ENCODE measurements around the gene SMC3.

The SMC3 gene

DNA sequence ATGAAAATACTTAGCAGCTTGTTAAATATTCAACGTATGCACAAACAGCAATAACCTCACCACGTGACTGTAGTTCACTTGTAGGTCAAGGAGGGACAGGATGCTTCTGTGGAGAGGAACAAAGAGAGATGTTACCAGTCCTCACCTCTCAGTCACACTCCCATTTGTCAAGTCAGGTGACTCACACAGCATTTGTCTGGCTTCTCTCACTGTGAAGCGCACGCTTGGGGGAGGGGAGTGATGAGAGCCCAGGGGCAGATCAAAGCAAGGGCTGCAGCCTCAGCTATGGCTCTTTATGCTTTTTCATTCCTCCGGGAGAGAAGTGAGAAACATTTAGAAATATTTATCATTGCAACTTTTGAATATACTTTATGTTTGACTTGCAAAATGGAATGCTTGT, 73.8 kb downstream of the SMC3 start:
- DNase-seq (ENCODE audit: extremely low spot score, insufficient read length, low read depth): no peak
- peak; percentile 50 for FAIRE-seq

DNA sequence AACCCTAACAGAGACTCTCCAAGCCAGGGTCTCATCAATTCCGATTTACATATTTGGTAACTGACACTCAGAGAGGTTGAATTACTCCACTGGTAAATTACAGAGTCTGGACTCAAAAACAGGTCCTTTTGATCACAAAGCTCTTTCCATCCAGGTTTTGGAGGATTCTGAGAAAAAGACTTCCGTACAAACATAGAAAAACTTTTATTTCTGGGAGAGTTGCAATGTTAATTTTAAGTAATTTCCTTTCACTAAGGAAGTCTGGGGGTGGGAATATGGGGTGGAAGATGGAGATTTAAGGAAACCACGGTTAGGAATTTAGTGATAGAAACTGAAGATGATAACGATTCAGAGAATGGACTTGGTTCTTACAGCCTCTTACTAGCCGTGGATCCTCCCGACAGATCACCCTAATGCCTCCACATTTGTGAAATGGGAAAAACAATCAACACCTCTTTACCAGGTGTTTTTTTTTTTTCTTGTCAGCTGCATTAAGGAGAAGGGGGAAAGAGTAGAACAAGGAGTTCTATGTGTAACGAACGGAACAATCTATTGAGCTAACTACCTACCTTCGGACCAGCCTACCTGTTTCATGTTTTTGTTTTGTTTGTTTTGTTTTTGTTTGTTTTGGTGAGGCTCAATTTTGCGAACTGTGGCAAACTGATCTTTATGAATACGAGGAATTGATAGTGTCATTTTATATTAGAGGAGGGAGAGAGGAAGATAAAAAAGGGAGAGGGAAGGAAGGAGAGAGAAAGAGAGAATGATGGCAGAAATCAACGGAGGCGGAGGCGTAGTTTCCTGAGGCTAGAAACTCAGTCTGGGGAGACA, 74.9 kb downstream of the SMC3 start:
- FAIRE-seq (no peak), DNase-seq (ENCODE audit: extremely low spot score, insufficient read length, low read depth) (no peak)

DNA sequence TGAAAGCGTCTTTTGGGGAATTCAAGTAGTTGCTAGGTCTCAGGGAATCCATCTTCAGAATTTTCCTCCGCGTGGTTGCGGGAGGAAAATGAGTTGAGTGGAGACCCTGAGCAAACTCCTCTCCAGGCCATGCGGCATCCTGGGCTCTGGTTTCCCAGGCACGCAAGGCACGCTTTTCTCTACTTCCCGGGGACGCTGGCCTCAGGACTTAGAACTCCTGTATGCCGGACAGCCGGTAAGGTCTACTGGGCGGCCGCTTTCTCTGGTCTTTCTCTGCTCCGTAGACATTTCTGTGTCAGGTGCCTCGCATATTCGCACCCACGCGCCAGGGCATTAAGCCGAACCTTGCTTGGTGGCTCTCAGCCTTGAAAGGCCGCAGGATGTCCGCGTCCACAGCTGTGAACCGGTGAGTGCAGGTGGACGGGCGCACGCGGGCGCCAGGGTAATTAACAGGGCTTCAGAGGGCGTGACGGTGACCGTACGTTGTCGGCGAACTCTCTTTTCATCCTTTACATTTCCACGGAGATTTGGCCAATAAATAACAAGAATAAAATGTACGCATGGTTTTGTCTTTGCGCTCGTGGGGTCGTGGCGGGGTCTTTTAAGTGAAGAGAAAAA, 75.6 kb downstream of the SMC3 start:
- no peak for DNase-seq (ENCODE audit: extremely low spot score, insufficient read length, low read depth)
- FAIRE-seq: no peak

DNA sequence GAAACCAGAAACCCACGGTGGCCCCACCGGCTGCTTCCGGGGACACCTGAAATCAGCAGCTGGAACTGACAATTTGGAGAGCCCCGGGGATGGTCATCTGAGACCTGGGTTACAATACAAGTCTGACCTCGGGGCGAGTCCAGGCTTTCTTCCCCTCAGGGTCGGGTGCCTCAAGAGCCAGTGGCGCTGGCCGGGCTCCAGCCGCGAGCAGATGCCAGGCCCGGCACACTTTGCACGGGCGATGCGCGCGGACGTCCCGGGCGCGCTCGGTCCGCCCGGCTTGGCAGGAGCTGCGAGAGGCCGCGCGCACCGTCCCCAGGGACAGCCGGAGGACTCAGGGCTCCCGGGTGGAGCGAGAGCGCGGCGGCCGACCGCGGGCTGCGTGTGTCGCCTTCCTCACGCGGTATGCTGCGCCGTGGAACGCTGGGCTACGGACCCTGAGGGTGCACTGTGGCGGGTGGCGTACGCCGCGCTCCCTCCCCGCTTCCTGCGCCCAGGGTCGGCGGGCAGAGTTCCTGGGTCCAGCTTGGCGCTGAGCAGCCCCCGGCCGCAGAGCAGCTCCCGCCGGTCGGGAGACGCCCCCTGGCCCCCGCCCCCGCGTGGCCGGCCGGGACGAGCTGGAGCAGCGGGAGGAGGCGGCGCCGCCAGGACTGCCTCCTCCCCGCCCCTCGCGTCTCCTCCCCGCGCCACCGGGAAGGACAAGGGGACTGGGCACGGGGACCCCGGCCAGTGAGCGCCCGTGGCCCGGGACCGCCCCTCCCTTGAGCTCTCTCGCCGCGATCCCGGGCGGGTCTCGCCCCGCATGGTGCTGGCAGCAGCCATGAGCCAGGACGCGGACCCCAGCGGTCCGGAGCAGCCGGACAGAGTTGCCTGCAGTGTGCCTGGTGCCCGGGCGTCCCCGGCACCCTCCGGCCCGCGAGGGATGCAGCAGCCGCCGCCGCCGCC, 76.4 kb downstream of the SMC3 start, which contains the start of gene RBM20:
RBM20 (plus strand) TSS at position 684 of the 945 bp plus-strand sequence; CDS start at position 803, 119 bp downstream.
- no peak for DNase-seq (ENCODE audit: extremely low spot score, insufficient read length, low read depth)
- no peak for FAIRE-seq

DNA sequence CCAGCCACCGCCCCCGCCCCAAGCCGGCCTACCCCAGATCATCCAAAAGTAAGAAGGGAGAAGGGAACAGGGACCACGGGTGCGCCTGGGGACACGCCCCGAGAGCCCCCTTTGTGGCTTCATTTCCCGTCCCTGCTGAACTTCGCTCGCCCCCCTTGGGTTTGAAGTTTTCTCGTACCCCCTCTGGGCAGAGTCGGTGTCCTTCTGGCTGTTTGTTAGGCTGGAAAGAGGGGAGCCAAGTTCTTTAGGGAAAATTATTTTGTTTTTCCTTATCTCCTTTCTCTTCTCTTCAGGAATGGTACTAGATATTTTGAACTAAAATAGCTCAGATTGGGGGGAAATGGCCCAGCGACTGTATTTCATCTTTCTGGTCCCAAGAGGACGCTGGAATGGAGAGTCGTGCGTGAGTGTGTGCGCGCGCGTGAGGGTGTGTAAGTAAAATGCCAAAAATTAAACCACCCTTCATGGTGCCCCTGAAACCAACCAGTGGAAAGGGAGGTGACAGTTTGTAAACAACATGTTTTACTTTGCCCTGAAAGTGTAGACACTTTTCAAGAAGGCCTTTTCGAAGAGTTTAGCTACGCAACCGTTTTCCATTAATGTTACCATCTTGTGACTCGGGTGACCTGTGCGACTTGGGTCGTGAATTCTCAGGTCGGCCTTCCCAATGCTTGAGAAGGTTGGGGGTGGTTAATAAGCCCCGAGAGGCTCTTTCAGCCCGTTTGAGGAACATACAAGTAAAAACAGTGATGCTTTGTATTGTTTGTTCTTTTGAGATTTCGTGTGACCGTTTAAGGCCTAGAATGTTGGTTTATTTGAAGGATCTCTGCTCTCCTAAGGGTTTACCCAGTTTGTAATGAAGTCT, 77.3 kb downstream of the SMC3 start:
- FAIRE-seq (no peak), DNase-seq (ENCODE audit: extremely low spot score, insufficient read length, low read depth) (no peak)

- DNase-seq (ENCODE audit: extremely low spot score, insufficient read length, low read depth): no peak
- FAIRE-seq: no peak
These were observed 79.1 kb downstream of the SMC3 start for GRCh38 chr10:110646417-110647135.

GRCh38 chr10:110647136-110647430, 79.6 kb downstream of the SMC3 start:
- DNase-seq (ENCODE audit: extremely low spot score, insufficient read length, low read depth): no peak
- no peak for FAIRE-seq

DNA sequence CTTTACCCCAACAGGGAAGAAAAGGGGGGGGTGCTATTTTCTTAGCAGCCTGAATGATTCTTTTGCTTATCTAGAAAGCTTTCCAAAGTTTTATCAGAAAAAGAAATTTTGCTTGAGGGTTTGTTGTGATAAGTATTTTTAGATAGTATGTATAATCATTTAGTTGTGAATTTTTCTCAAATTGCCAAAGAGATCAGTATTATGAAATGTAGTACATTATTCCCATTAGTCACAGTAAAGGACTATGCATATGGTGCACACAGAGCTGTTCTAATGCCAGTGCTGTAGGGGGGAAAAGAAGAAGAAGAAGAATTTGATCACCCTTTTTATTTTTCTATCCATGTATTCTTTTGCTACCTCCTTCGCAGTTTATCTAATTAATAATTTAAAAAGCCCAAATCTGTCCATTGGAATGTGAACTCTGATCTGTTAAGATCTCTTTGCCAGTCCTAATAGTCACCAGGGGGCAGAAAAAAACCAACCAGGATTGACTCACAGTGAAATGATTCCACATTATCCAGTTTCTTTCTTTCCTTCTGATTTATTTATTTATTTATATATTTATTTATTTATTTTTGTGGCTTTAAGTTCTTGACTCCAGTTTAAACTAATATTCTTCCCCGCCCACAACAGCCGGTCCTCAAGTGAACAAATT, 81.3 kb downstream of the SMC3 start:
- FAIRE-seq: no peak

GRCh38 chr10:110649347-110650264, 82.1 kb downstream of the SMC3 start:
- DNase-seq (ENCODE audit: extremely low spot score, insufficient read length, low read depth) (no peak), FAIRE-seq (no peak)

More for the DNA sequence above, 81.3 kb downstream of the SMC3 start:
- no peak for DNase-seq (ENCODE audit: extremely low spot score, insufficient read length, low read depth)

DNA sequence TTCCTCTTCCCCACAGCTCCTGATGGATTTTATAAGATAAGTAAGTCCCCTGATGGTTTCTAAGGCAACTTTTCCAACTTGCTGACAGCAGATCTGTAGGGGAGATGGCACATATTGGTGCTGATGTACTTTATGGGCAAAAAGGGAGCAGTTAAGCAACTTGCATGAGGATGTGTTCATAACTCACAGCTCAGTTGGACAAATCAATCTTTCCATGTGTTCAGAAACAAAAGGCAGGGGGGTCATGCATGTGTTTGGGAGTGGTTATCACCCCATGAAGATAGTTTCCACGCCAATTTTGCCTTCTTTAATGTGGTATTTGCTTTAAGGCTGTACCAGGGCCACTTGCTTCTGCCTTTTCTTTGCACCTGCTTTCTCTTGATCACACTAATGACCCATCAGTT, 82.8 kb downstream of the SMC3 start:
- DNase-seq (ENCODE audit: extremely low spot score, insufficient read length, low read depth) (no peak), FAIRE-seq (no peak)

GRCh38 chr10:110651044-110651958, 83.8 kb downstream of the SMC3 start:
- peak; percentile 33 for FAIRE-seq
- no peak for DNase-seq (ENCODE audit: extremely low spot score, insufficient read length, low read depth)

GRCh38 chr10:110652475-110653118, 85.1 kb downstream of the SMC3 start:
- DNase-seq (ENCODE audit: extremely low spot score, insufficient read length, low read depth): no peak
- no peak for FAIRE-seq

All from GM18507 (cell line).